ENCODE results near the gene TSC22D1.

DNA sequence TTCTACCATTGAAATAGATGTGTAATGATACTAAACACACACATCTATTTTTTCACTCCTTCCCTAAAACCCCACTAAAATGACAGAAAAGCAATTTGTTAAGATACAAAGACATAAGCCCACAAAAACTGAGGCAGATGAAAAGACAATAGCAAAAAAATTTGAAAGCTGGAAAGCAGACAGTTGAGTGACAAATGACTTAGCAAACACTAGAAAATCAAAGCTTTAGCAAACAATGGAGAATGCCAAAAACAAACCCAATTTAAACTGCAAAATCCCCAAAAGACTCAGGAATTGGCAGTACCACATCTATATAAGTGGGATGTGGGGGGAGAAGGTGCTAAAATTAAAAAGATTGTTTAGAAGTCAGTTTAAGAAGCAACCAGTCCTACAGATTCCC is 9.5 kb downstream of the TSC22D1 start:
- TF ChIP-seq, protein P1, sequence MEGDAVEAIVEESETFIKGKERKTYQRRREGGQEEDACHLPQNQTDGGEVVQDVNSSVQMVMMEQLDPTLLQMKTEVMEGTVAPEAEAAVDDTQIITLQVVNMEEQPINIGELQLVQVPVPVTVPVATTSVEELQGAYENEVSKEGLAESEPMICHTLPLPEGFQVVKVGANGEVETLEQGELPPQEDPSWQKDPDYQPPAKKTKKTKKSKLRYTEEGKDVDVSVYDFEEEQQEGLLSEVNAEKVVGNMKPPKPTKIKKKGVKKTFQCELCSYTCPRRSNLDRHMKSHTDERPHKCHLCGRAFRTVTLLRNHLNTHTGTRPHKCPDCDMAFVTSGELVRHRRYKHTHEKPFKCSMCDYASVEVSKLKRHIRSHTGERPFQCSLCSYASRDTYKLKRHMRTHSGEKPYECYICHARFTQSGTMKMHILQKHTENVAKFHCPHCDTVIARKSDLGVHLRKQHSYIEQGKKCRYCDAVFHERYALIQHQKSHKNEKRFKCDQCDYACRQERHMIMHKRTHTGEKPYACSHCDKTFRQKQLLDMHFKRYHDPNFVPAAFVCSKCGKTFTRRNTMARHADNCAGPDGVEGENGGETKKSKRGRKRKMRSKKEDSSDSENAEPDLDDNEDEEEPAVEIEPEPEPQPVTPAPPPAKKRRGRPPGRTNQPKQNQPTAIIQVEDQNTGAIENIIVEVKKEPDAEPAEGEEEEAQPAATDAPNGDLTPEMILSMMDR (conservative IDR thresholded peaks at IDR 0.05; ENCODE audit: low read length) = no peak
- no peak for TF ChIP-seq EZH2phosphoT487 (IDR thresholded peaks at IDR 0.05; ENCODE audit: borderline replicate concordance)
